ENCODE results near the gene LARGE2.

Gene LARGE2

DNA sequence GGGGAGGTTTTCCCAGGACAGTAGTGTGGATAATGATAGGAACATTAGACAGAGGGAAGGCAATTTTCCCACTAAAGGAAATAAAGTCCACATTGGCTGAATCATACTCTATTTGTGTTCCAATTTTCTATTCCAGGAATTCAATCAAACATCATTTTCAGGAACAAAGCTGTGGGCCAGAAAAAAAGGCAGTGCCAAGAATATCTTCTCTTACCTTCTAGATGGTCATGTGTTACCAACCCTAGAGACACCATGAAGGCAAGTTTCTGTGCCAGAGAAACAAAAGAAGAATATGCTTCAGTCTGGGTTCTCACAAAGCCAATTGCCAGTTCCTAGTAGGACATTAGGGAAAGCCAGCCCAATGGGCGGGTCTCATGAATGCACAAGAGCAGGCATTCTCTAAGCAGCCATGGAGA lies 27.5 kb downstream of the LARGE2 start (continued):
- TF ChIP-seq, protein P1, sequence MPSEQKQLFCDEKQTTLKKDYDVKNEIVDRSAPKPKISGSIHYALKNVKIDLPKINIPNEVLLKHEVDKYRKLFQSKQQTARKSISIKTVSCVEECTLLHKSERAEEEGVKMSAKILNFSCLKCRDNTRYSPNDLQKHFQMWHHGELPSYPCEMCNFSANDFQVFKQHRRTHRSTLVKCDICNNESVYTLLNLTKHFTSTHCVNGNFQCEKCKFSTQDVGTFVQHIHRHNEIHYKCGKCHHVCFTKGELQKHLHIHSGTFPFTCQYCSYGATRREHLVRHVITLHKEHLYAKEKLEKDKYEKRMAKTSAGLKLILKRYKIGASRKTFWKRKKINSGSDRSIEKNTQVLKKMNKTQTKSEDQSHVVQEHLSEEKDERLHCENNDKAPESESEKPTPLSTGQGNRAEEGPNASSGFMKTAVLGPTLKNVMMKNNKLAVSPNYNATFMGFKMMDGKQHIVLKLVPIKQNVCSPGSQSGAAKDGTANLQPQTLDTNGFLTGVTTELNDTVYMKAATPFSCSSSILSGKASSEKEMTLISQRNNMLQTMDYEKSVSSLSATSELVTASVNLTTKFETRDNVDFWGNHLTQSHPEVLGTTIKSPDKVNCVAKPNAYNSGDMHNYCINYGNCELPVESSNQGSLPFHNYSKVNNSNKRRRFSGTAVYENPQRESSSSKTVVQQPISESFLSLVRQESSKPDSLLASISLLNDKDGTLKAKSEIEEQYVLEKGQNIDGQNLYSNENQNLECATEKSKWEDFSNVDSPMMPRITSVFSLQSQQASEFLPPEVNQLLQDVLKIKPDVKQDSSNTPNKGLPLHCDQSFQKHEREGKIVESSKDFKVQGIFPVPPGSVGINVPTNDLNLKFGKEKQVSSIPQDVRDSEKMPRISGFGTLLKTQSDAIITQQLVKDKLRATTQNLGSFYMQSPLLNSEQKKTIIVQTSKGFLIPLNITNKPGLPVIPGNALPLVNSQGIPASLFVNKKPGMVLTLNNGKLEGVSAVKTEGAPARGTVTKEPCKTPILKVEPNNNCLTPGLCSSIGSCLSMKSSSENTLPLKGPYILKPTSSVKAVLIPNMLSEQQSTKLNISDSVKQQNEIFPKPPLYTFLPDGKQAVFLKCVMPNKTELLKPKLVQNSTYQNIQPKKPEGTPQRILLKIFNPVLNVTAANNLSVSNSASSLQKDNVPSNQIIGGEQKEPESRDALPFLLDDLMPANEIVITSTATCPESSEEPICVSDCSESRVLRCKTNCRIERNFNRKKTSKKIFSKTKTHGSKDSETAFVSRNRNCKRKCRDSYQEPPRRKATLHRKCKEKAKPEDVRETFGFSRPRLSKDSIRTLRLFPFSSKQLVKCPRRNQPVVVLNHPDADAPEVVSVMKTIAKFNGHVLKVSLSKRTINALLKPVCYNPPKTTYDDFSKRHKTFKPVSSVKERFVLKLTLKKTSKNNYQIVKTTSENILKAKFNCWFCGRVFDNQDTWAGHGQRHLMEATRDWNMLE (tag by site-specific recombination; conservative IDR thresholded peaks at IDR 0.05; ENCODE audit: low read depth), result no peak
- TF ChIP-seq ZNF707 (tag by site-specific recombination; IDR thresholded peaks at IDR 0.05), result no peak
- TF ChIP-seq HOXA7 (CRISPR knock-in tag; IDR thresholded peaks at IDR 0.05; ENCODE audit: borderline replicate concordance), result no peak
- TF ChIP-seq, protein P2, sequence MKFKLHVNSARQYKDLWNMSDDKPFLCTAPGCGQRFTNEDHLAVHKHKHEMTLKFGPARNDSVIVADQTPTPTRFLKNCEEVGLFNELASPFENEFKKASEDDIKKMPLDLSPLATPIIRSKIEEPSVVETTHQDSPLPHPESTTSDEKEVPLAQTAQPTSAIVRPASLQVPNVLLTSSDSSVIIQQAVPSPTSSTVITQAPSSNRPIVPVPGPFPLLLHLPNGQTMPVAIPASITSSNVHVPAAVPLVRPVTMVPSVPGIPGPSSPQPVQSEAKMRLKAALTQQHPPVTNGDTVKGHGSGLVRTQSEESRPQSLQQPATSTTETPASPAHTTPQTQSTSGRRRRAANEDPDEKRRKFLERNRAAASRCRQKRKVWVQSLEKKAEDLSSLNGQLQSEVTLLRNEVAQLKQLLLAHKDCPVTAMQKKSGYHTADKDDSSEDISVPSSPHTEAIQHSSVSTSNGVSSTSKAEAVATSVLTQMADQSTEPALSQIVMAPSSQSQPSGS (tag by site-specific recombination; IDR thresholded peaks at IDR 0.05; ENCODE audit: low read depth), result no peak
- TF ChIP-seq BCL11A (tag by site-specific recombination; IDR thresholded peaks at IDR 0.05; ENCODE audit: low read depth), result no peak
- no peak for TF ChIP-seq ZNF561 (tag by site-specific recombination; IDR thresholded peaks at IDR 0.05; ENCODE audit: borderline replicate concordance)

DNA sequence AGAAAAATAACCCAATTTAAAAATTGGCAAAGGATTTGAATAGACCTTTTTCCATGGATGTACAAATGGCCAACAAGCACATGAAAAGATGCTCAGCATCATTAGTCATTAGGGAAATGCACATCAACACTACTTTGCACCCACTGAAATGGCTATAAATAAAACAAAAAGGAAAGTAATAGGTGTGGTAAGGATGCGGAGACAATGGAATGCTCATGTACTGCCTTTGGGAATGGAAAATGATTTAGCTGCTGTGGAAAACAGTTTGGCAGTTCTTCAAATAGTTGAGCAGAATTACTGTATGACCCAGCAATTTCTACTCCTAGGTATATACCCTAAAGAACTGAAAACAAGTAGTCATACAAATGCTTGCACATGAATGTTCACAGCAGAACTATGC lies 37.4 kb downstream of the LARGE2 start:
- TF ChIP-seq ZNF768 (tag by site-specific recombination; IDR thresholded peaks at IDR 0.05) (no peak), PRDM1 (tag by site-specific recombination; IDR thresholded peaks at IDR 0.05) (no peak), ZNF776 (tag by site-specific recombination; IDR thresholded peaks at IDR 0.05; ENCODE audit: borderline replicate concordance) (no peak), MEIS1 (CRISPR knock-in tag; IDR thresholded peaks at IDR 0.05; ENCODE audit: borderline replicate concordance) (no peak), ZSCAN30 (tag by site-specific recombination; IDR thresholded peaks at IDR 0.05) (no peak), ZNF391 (tag by site-specific recombination; IDR thresholded peaks at IDR 0.05; ENCODE audit: borderline replicate concordance, low read depth) (no peak), ZNF239 (tag by site-specific recombination; IDR thresholded peaks at IDR 0.05) (no peak), ZSCAN23 (tag by site-specific recombination; IDR thresholded peaks at IDR 0.05) (no peak)
- TF ChIP-seq, protein P3, sequence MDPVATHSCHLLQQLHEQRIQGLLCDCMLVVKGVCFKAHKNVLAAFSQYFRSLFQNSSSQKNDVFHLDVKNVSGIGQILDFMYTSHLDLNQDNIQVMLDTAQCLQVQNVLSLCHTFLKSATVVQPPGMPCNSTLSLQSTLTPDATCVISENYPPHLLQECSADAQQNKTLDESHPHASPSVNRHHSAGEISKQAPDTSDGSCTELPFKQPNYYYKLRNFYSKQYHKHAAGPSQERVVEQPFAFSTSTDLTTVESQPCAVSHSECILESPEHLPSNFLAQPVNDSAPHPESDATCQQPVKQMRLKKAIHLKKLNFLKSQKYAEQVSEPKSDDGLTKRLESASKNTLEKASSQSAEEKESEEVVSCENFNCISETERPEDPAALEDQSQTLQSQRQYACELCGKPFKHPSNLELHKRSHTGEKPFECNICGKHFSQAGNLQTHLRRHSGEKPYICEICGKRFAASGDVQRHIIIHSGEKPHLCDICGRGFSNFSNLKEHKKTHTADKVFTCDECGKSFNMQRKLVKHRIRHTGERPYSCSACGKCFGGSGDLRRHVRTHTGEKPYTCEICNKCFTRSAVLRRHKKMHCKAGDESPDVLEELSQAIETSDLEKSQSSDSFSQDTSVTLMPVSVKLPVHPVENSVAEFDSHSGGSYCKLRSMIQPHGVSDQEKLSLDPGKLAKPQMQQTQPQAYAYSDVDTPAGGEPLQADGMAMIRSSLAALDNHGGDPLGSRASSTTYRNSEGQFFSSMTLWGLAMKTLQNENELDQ (tag by site-specific recombination; IDR thresholded peaks at IDR 0.05; ENCODE audit: low read depth), result no peak
- no peaks in the 10 kb centered on the region for H3K4me1 ChIP-seq (ENCODE audit: control insufficient read depth, insufficient read depth, low read length)
- no peaks in the 10 kb centered on the region for H3K9me3 ChIP-seq (ENCODE audit: control insufficient read depth, insufficient read depth, low read depth, low read length)
- POLR2A ChIA-PET, result no interaction called here
- H3K36me3 ChIP-seq (ENCODE audit: control insufficient read depth in 2 of 2, insufficient read depth in 1 of 2, low read length in 2 of 2), result peaks cover 3 to 30% of the 10 kb centered on the region in 2 experiments; a peak in 2 of 3 replicates
- CTCF ChIA-PET, result interaction anchor here (0.6 to 1.7 kb wide), 3 partner anchors 47 to 71 kb away, joined by 3 to 6 read pairs (median 4); no protein-coding TSS in a partner anchor
- no peak overlapping the region for H3K4me3 ChIP-seq (ENCODE audit: low read depth, low read length)
- no peak overlapping the region for H3K27ac ChIP-seq (ENCODE audit: extremely low read depth, low read depth, low read length)
